Prostate gland (tissue), 2 donors: ENCODE results near the gene STK39.

Experiments
- POLR2A ChIP-seq: fragments of 450-650 bp; IDR thresholded peaks from one replicate; pipeline ENCODE4 v1.6.1; 2016; ENCODE audit warnings: antibody characterized with exemption, mild to moderate bottlenecking
- POLR2AphosphoS5 ChIP-seq: sonication (generic); formaldehyde crosslinking; IDR thresholded peaks from one replicate; pipeline ENCODE4 v1.6.1; 2017; ENCODE audit warnings: antibody characterized with exemption
- TF ChIP-seq, protein P1 (sequence below), 4 experiments: fragments of 200-600 bp in 2 of 4; fragments of 450-650 bp in 2 of 4; sonication (generic) in 2 of 4; IDR thresholded peaks; 1 replicate in 3 of 4; 2 replicates in 1 of 4; pipeline ENCODE4 v1.5.1; 2016 to 2019; ENCODE audit warnings: antibody characterized with exemption in 4 of 4, mild to moderate bottlenecking in 2 of 4, moderate library complexity in 2 of 4

DNA sequence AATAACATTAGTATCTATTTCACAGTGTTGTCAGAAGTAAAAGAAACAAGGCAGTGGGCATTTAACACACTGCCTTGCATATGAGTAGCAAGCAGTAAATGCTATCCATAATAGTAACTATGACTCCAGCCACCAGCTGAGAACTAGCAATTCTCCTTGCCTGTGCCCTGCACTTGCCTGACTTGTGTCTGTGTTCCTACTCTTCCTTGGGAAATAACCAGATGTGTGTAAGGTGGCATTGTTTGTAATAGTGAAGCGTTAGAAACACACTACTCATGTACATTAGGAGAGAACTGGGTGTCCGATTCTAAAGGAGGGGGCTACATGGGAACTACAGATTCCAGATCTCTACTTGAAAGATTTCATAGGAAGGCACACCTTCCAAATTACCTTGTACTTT, 197.8 kb downstream of the STK39 start:
- TF ChIP-seq, protein P1, sequence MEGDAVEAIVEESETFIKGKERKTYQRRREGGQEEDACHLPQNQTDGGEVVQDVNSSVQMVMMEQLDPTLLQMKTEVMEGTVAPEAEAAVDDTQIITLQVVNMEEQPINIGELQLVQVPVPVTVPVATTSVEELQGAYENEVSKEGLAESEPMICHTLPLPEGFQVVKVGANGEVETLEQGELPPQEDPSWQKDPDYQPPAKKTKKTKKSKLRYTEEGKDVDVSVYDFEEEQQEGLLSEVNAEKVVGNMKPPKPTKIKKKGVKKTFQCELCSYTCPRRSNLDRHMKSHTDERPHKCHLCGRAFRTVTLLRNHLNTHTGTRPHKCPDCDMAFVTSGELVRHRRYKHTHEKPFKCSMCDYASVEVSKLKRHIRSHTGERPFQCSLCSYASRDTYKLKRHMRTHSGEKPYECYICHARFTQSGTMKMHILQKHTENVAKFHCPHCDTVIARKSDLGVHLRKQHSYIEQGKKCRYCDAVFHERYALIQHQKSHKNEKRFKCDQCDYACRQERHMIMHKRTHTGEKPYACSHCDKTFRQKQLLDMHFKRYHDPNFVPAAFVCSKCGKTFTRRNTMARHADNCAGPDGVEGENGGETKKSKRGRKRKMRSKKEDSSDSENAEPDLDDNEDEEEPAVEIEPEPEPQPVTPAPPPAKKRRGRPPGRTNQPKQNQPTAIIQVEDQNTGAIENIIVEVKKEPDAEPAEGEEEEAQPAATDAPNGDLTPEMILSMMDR (IDR thresholded peaks at IDR 0.05): no peak
- TF ChIP-seq POLR2AphosphoS5 (no peak), POLR2A (no peak)
